Esophagus muscularis mucosa (tissue), 4 donors: ENCODE data around the gene CIC. TPM values are rescaled to one million over a fixed set of nuclear protein-coding genes. Genes with fewer than 3 reads are reported as not detected.
"Not testable (repeated sequence)": the region's sequence is repeated elsewhere in the genome, so short reads cannot be mapped to it uniquely, and the experiment has no call there.

Experiments
- DNase-seq: peaks from one replicate; pipeline ENCODE4 v3.0.0-alpha.2; 2017; ENCODE audit errors: extremely low spot score
- H3K27ac ChIP-seq, 4 donors: fragments of 200-600 bp; sonication (generic); replicated peaks in 1 of 4; 1 replicate in 3 of 4; 2 replicates in 1 of 4; pipeline ENCODE4 v1.5.1; 2016 to 2019; ENCODE audit warnings: mild to moderate bottlenecking in 1 of 4
- H3K27me3 ChIP-seq, 4 donors: fragments of 200-600 bp; sonication (generic); one replicate each; pipeline versions ENCODE4 v1.5.1 to v1.6.0; 2016 to 2019
- H3K36me3 ChIP-seq, 4 donors: fragments of 200-600 bp; sonication (generic); one replicate each; pipeline ENCODE4 v1.5.1; 2016 to 2019
- H3K4me1 ChIP-seq, 4 donors: fragments of 200-600 bp; sonication (generic); one replicate each; pipeline ENCODE4 v1.5.1; 2016 to 2019
- H3K4me3 ChIP-seq, 4 donors: fragments of 200-600 bp; sonication (generic); 1 replicate in 2 of 4; 2 replicates in 2 of 4; pipeline ENCODE4 v1.5.1; 2016 to 2019; ENCODE audit warnings: mild to moderate bottlenecking in 4 of 4, moderate library complexity in 1 of 4
- H3K9me3 ChIP-seq, 4 donors: fragments of 200-600 bp; sonication (generic); 1 replicate in 3 of 4; 2 replicates in 1 of 4; pipeline ENCODE4 v1.5.1; 2016 to 2019
- CTCF ChIP-seq, 3 experiments: fragments of 200-600 bp in 2 of 3; fragments of 450-650 bp in 1 of 3; sonication (generic) in 2 of 3; IDR thresholded peaks; one replicate each; pipeline ENCODE4 v1.5.1; 2017 to 2019; ENCODE audit warnings: antibody characterized with exemption in 3 of 3, mild to moderate bottlenecking in 2 of 3, moderate library complexity in 1 of 3
- EP300 ChIP-seq: sonication (generic); formaldehyde crosslinking; IDR thresholded peaks from one replicate; pipeline ENCODE4 v1.6.1; 2017; ENCODE audit warnings: antibody characterized with exemption
- POLR2A ChIP-seq: fragments of 450-650 bp; IDR thresholded peaks from one replicate; pipeline ENCODE4 v1.6.1; 2017; ENCODE audit warnings: antibody characterized with exemption, moderate library complexity, mild to moderate bottlenecking, low read depth
- POLR2AphosphoS5 ChIP-seq, 2 donors: sonication (generic); formaldehyde crosslinking; IDR thresholded peaks; one replicate each; pipeline ENCODE4 v1.6.1; 2017; ENCODE audit warnings: antibody characterized with exemption in 2 of 2
- WGBS: methylation state at CpG from one replicate; pipeline ENCODE4 v1.1.5; 2018; 5-methylcytosine and 5-hydroxymethylcytosine counted together
- intact Hi-C: fragments of 100-400 bp; cut with DNase I; formaldehyde crosslinking; loops from one replicate; pipeline ENCODE4 v1.15.1; 2023
- total RNA-seq, 4 donors: library from RNA; depleted of rRNA; stranded (reverse); fragments of >200 nt; gene quantifications; one replicate each; pipeline versions ENCODE4 v1.1.0 to v1.2.1, GENCODE V29; 2016

Gene CIC
- total RNA-seq, 4 donors from 2014 or later = 37.8 to 74.2 (median 56.3) TPM

GRCh38 chr19:42333018-42333417 is 64.0 kb downstream of the CIC start:
- H3K9me3 ChIP-seq = no peaks in the 10 kb centered on the region
- WGBS = 100% methylated on average over 2 of the region's 3 CpGs
- H3K4me1 ChIP-seq = peaks cover 2 to 14% (median 4%) of the 10 kb centered on the region in 4 donors
- no peaks in the 10 kb centered on the region for H3K27me3 ChIP-seq
- H3K4me3 ChIP-seq = no peak overlapping the region
- TF ChIP-seq CTCF (IDR thresholded peaks at IDR 0.05) (no peak), EP300 (no peak), POLR2AphosphoS5 (IDR thresholded peaks at IDR 0.05) (no peak), POLR2A (no peak)
- H3K36me3 ChIP-seq = peaks cover 11 to 48% (median 42%) of the 10 kb centered on the region in 4 donors
- DNase-seq = no peak
- intact Hi-C loops = no loop called here
- no peak overlapping the region for H3K27ac ChIP-seq

DNA sequence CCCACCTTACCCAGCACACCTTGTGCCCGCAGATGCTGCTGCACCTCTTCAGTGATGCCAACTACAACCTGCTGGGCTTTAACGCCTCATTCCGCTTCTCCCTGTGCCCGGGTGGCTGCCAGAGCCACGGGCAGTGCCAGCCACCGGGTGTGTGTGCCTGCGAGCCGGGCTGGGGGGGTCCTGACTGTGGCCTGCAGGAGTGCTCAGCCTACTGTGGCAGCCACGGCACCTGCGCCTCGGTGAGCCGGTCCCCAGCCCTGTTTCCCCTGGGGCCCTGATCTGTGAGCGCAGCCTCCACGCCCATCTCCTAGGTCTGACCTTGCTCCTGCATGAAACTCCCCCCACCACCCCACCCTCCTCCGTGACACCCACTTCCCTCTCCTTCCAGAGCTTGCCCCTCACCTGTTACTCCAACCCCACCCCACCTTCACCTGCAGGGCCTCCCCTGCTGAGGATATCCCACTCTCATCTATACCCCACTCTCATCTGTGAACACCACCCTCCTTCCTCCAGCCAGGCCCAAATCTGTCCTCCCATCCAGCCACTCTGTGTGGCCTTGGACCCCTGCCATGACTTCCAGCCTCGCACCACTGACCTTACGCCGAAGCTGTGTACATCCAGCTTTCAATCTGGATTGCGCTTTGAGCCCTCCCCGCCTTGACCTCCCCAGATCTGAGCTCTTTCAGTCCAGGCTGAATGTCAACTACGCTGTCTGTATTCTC is 65.1 kb downstream of the CIC start:
- intact Hi-C loops = no loop called here
- 89% methylated on average over 19 of the region's 21 CpGs for WGBS
- peaks cover 0 to 10% (median 0%) of the 10 kb centered on the region in 4 donors for H3K4me1 ChIP-seq
- H3K9me3 ChIP-seq = no peaks in the 10 kb centered on the region
- no peaks in the 10 kb centered on the region for H3K27me3 ChIP-seq
- TF ChIP-seq CTCF (IDR thresholded peaks at IDR 0.05) (no peak), POLR2AphosphoS5 (IDR thresholded peaks at IDR 0.05) (no peak), EP300 (no peak), POLR2A (no peak)
- H3K4me3 ChIP-seq = no peak overlapping the region
- H3K27ac ChIP-seq = no peak overlapping the region
- peaks cover 11 to 53% (median 47%) of the 10 kb centered on the region in 4 donors for H3K36me3 ChIP-seq
- DNase-seq = no peak

- no peaks in the 10 kb centered on the region for H3K9me3 ChIP-seq
- H3K27me3 ChIP-seq = no peaks in the 10 kb centered on the region
- no peak for DNase-seq
- 87% methylated on average over 10 of the region's 13 CpGs for WGBS
- peaks cover 0 to 10% (median 0%) of the 10 kb centered on the region in 4 donors for H3K4me1 ChIP-seq
- peaks cover 11 to 60% (median 52%) of the 10 kb centered on the region in 4 donors for H3K36me3 ChIP-seq
- H3K27ac ChIP-seq = no peak overlapping the region
- intact Hi-C loops = no loop called here
- H3K4me3 ChIP-seq = no peak overlapping the region
- TF ChIP-seq POLR2AphosphoS5 (IDR thresholded peaks at IDR 0.05) (no peak), EP300 (no peak), POLR2A (no peak), CTCF (IDR thresholded peaks at IDR 0.05) (no peak)
Observed at GRCh38 chr19:42334697-42335373, 65.8 kb downstream of the CIC start.

DNA sequence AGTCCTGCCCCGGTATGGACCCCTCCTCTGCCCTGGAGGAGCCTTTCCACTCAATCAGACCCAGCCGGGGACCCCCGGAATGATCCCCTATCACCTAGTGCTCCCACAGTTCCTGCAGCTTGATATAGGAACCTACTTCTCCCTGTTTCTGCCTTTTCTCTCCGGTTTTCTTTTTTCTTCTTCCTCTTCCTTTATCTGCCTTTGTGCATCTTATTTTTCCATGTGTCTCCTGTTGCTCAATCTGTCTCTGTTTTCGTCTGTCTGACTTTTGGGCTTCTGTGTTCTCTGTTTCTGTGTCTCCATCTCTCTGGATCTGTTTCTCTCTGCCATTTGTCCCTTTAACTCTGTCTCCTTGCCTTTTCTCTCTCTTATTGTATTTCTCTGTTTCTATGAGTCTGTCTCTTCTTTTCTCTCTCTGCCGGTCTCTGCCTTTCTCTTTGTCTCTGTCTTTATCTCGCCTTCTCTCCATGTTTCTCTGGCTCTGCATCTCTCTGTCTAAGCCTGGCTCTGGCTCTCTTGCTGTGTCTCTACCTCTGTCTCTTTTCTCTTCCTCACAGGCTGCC is 66.4 kb downstream of the CIC start:
- intact Hi-C loops = no loop called here

GRCh38 chr19:42335971-42336370 is 66.9 kb downstream of the CIC start:
- Histone ChIP-seq H3K27me3 (no peaks in the 10 kb centered on the region), H3K9me3 (no peaks in the 10 kb centered on the region), H3K36me3 (peaks cover 11 to 70% (median 53%) of the 10 kb centered on the region in 4 donors), H3K27ac (no peak overlapping the region), H3K4me1 (peaks cover 0 to under 1% (median 0%) of the 10 kb centered on the region in 4 donors), H3K4me3 (no peak overlapping the region)
- DNase-seq = no peak
- WGBS = 92% methylated on average over 18 of the region's 19 CpGs
- TF ChIP-seq EP300 (no peak), POLR2AphosphoS5 (IDR thresholded peaks at IDR 0.05) (no peak), POLR2A (no peak), CTCF (IDR thresholded peaks at IDR 0.05) (no peak)
- intact Hi-C loops = no loop called here

More for the DNA sequence above, 66.4 kb downstream of the CIC start:
- WGBS = 85% methylated on average over 7 of the region's 7 CpGs
- no peaks in the 10 kb centered on the region for H3K27me3 ChIP-seq
- H3K36me3 ChIP-seq = peaks cover 11 to 66% (median 53%) of the 10 kb centered on the region in 4 donors
- no peak for TF ChIP-seq EP300
- no peak overlapping the region for H3K27ac ChIP-seq
- H3K9me3 ChIP-seq = no peaks in the 10 kb centered on the region
- H3K4me1 ChIP-seq = peaks cover 0 to 6% (median 0%) of the 10 kb centered on the region in 4 donors
- no peak for DNase-seq
- no peak overlapping the region for H3K4me3 ChIP-seq

DNA sequence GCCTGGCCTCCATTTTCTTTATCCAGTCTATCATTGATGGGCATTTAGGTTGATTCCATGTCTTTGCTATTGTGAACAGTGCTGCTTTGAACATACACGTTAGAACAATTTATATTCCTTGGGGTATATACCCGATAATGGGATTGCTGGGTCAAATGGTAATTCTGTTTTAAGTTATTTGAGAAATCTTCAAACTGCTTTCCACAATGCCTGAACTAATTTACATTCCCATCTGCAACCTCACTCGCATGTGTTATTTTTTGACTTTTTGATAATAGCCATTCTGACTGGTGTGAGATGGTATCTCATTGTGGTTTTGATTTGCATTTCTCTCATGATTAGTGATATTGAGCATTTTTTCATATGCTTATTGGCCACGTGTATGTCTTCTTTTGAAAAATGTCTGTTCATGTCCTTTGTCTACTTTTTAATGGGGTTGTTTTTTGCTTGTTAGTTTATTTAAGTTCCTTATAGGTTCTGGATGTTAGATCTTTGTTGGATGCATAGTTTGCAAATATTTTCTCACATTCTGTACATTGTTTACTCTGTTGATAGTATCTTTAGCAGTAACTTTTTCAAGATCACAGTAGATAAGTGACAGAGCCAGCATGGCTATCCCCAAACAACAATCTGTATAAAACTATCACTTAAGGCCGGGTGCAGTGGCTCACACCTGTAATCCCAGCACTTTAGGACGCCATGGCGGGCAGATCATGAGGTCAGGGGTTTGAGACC is 70.2 kb downstream of the CIC start:
- H3K4me1 ChIP-seq, H3K27ac ChIP-seq, H3K9me3 ChIP-seq, H3K4me3 ChIP-seq, intact Hi-C loops, H3K27me3 ChIP-seq, DNase-seq: not testable (repeated sequence)
- WGBS = 93% methylated on average over 7 of the region's 7 CpGs
- peaks cover 12 to 88% (median 67%) of the 10 kb centered on the region in 4 donors for H3K36me3 ChIP-seq

GRCh38 chr19:42339922-42340321 is 70.9 kb downstream of the CIC start:
- DNase-seq, H3K4me3 ChIP-seq, H3K4me1 ChIP-seq, H3K27ac ChIP-seq, intact Hi-C loops, H3K9me3 ChIP-seq, H3K27me3 ChIP-seq: not testable (repeated sequence)
- H3K36me3 ChIP-seq = peaks cover 18 to 88% (median 69%) of the 10 kb centered on the region in 4 donors
- WGBS = 95% methylated on average over 4 of the region's 4 CpGs
